HAP-1 (cell line): ENCODE data around the gene EGFL7.

Experiments used
- DNase-seq, 2 experiments: peaks; one replicate each; pipeline ENCODE4 v3.0.0-alpha.2; 2016 to 2020; ENCODE audit warnings: low spot score in 2 of 2
- H3K27me3 ChIP-seq: fragments of 250-450 bp; sonication (Bioruptor Pico); 2 replicates; pipeline ENCODE4 v1.5.1; 2020; ENCODE audit warnings: low read depth, mild to moderate bottlenecking, moderate library complexity
- H3K36me3 ChIP-seq: fragments of 250-450 bp; sonication (Bioruptor Pico); replicated peaks from 2 replicates; pipeline ENCODE4 v1.5.1; 2020; ENCODE audit warnings: mild to moderate bottlenecking
- H3K4me1 ChIP-seq: fragments of 250-450 bp; sonication (Bioruptor Pico); 2 replicates; pipeline ENCODE4 v1.5.1; 2020; ENCODE audit warnings: mild to moderate bottlenecking
- H3K4me3 ChIP-seq: fragments of 250-450 bp; sonication (Bioruptor Pico); 2 replicates; pipeline ENCODE4 v1.5.1; 2020; ENCODE audit warnings: mild to moderate bottlenecking, moderate library complexity
- H3K9me3 ChIP-seq: fragments of 250-450 bp; sonication (Bioruptor Pico); 2 replicates; pipeline ENCODE4 v1.5.1; 2020; ENCODE audit warnings: mild to moderate bottlenecking, moderate library complexity
- in situ Hi-C: fragments of 300-500 bp; cut with MboI; formaldehyde crosslinking; loops from 3 replicates; pipeline ENCODE4 v1.14.3; 2020; ENCODE audit warnings: low sequenced_read_pairs, inconsistent platforms, mixed read lengths

The EGFL7 gene

DNA sequence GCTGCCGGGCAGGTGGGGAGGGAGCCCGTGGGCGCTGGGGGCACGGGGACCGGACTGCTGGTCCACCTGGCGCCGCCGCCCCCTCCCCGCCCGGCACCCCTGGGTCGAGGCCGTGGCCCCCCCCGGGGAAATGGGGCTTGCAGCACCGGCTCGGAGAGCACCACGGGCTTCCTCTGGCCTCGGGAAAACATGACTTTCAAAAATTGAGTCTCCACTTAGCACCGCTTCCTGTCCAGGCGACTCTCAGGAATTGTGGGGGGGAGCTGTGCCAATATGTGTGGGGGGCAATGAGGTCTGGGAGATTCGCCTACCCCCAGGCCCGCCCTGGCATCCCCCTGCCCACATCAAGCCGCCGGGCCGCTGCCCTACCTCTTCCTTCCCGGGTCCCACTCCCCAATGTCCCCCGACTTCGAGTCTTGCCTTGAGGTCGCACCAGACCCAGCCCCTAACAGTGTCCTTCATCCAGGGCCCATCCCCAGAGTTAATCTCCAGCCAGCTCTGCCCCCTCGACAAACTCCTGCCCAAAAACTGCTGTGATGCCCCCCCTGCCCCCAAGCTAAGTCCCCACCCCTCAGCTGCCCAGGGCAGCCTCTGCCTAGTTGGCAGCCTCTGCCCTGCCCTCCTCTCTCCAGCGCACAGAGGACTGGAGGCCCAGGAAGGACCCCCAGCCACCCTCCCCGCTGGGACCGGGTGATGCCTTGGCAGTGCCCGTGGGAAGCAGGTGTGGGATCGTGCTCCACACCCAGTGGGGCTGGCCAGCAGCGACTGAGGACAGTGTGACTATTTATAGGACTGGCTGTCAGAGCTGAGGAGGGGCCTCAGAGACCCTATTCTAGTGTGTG, 3.9 kb downstream of the EGFL7 start:
- no peak for DNase-seq
- Histone ChIP-seq H3K4me3 (peak overlapping the region; percentile 20), H3K4me1 (no peaks in the 10 kb centered on the region), H3K9me3 (no peaks in the 10 kb centered on the region), H3K36me3 (no peaks in the 10 kb centered on the region), H3K27me3 (no peaks in the 10 kb centered on the region)
- in situ Hi-C loops = no loop called here

DNA sequence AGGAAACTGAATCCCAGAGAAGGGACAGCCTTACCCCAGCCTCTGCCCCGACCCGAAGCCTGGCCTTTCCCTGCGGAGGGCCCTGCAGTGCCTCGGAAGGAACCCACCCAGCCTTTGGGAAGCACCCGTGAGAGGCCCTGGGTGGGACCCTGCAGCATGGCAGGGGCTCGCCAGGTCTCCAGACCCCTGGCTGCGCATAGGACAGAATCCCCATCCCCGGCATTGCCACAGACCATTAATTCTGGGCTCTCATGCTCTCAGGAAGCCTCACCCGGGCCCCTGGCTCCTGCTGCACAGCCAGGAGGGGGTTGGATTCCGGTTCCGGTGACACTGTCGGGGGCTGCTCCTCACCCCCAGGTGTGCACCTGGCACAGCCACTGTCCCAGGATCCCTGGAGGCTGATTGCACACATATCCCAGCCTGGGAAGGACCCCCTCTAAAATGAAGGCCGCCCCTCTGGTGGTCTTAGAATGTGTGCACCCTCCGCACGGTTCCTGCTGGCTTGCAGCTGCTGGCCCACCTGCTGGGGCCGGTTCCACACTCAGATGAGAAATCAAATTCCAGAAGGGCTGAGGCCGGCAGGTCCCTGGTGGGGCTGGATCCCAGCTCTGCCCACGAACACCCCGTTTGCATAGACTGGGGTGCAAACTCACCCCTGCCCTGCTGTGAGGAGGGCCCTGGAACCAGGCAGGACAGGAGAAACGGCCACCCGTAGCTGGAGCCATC, 4.7 kb downstream of the EGFL7 start:
- H3K4me1 ChIP-seq = no peaks in the 10 kb centered on the region
- no peak for DNase-seq
- in situ Hi-C loops = no loop called here

DNA sequence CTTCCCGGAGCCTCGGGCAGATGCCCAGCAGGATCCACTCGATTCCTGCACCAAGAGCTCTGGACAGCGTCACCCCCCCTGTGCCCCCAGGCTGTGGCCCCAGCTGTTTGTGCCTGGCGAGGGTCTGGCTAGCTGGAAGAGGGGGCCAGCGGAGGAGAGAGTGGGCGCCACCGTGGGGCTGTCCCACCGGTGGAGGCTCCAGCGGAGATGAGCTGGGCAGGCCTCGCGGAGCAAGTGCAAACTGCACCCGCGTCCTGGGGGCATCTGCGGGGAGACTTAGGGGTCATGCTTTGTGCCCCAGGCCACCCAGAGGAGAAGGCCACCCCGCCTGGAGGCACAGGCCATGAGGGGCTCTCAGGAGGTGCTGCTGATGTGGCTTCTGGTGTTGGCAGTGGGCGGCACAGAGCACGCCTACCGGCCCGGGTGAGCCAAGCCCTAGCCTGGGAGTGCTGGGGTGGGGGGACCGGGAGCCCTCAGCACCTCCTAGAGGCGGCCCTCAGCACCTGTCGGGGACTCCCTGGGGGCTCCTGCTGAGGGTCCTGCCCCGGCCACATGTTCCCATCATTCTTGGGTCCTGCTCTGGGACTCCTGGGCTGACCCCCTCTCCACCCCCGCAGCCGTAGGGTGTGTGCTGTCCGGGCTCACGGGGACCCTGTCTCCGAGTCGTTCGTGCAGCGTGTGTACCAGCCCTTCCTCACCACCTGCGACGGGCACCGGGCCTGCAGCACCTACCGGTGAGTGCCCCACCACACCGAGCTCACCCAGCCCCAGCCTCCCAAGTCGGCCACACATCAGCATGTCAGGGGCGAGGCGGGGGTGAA, 5.4 kb downstream of the EGFL7 start:
- Histone ChIP-seq H3K36me3 (no peaks in the 10 kb centered on the region; the same call in 1 of the 2 replicates), H3K27me3 (no peaks in the 10 kb centered on the region), H3K4me1 (no peaks in the 10 kb centered on the region), H3K9me3 (no peaks in the 10 kb centered on the region), H3K4me3 (no peak overlapping the region)
- no peak for DNase-seq
- in situ Hi-C loops = no loop called here

More for the DNA sequence above, 4.7 kb downstream of the EGFL7 start:
- no peaks in the 10 kb centered on the region for H3K27me3 ChIP-seq
- H3K9me3 ChIP-seq = no peaks in the 10 kb centered on the region
- no peak overlapping the region for H3K4me3 ChIP-seq
- no peaks in the 10 kb centered on the region for H3K36me3 ChIP-seq

DNA sequence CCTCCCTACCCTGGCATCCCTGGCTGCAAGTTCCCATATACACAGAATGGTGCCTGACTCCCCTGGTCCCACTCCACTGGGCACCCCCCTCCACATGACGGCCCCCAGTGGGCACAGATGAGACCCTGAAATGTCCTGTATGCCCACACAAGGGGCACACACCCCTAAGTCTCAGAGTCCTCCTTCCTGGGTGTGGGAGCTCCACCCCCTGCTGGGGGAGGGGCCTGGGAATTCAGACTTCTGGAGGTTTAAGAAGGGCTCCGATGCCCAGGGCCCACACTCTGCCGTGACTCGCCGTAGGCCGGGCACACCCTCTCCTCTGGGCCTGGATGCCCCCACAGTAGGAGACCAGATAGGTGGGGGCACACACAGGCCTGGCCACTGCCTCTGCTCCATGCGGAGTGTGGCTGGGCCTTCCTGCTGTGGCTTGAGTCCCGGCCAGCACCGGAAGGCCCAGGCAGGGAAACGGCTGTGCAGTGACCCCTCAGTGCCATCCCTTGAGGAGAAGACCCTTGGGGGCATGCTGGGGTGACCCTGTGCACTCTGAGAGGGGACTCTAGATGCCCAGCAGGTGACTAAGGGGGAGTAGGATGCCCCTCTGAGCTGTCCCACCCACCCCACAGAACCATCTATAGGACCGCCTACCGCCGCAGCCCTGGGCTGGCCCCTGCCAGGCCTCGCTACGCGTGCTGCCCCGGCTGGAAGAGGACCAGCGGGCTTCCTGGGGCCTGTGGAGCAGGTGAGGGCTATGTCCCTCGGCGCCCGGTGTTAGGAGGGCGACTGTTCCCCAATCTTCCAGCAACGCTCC, 6.5 kb downstream of the EGFL7 start:
- Histone ChIP-seq H3K9me3 (no peaks in the 10 kb centered on the region), H3K27me3 (no peaks in the 10 kb centered on the region), H3K36me3 (peaks cover 1% of the 10 kb centered on the region; the same call in 1 of the 2 replicates), H3K4me3 (no peak overlapping the region), H3K4me1 (no peaks in the 10 kb centered on the region)
- in situ Hi-C loops = no loop called here
- peak in 1 of 2 experiments; percentile 44 for DNase-seq

DNA sequence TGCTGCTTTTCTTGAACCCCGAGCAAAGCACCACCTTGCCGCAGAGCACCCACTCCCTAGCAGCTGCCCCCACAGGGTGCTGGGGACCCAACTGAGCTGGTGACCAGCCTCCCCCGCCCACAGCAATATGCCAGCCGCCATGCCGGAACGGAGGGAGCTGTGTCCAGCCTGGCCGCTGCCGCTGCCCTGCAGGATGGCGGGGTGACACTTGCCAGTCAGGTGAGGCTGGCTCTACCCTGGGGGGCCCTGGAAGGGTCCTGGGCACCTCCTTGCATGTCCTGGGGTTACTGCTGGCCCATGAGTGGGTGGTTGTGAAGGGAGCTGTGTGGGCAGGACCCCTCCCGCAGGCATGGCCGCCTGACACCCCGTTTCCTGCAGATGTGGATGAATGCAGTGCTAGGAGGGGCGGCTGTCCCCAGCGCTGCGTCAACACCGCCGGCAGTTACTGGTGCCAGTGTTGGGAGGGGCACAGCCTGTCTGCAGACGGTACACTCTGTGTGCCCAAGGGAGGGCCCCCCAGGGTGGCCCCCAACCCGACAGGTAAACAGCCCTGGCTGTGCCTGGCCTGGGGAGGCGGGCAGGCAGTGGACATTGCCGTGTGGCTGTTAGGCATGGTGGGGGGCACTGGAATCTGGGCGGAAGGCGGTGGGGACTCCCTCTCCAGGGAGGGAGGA, 7.2 kb downstream of the EGFL7 start:
- DNase-seq = no peak
- H3K36me3 ChIP-seq = peaks cover 9% of the 10 kb centered on the region
- no peaks in the 10 kb centered on the region for H3K27me3 ChIP-seq
- no peaks in the 10 kb centered on the region for H3K9me3 ChIP-seq
- in situ Hi-C loops = no loop called here
- H3K4me1 ChIP-seq = no peaks in the 10 kb centered on the region
- no peak overlapping the region for H3K4me3 ChIP-seq

DNA sequence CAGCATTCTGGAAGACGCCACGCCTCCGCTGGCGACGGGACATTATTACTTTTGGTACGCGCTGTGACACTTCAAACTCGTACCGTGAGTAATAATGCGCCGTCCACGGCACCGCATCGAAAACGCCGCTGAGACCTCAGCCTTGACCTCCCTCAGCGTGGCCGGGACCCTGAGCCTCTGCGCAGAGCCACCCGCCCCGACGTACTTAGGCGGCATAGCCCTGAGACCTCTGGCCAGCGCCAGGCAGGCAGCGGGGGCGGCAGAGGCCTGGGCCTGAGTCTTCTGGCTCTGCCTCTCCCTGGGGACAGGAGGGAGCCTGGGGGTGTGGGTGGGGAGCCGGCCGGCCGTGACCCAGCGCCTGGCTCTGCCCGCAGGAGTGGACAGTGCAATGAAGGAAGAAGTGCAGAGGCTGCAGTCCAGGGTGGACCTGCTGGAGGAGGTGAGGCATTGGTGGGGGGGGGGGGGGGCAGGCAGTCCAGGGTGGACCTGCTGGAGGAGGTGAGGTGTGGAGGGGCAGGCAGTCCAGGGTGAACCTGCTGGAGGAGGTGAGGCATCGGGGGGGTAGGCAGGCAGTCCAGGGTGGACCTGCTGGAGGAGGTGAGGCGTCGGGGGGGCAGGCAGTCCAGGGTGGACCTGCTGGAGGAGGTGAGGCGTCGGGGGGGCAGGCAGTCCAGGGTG, 8.0 kb downstream of the EGFL7 start:
- no peak for DNase-seq
- Histone ChIP-seq H3K27me3 (no peaks in the 10 kb centered on the region), H3K36me3 (peaks cover 10% of the 10 kb centered on the region), H3K4me3 (no peak overlapping the region), H3K9me3 (no peaks in the 10 kb centered on the region), H3K4me1 (no peaks in the 10 kb centered on the region)
- in situ Hi-C loops = no loop called here

DNA sequence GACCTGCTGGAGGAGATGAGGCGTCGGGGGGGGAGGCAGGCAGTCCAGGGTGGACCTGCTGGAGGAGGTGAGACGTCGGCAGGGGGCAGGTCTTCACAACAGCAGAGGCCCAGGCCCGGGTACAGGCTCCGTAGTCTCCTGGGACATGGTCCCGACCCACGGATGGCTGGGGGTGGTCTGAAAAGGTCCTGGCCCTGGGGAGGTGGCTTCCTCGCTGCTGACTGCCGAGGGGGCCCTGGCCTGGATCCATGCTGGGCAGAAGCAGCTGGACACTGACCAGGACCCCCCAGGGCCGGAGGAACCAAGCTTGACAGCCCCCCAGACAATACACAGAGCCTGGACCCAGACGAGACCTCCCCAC, 8.5 kb downstream of the EGFL7 start:
- no peaks in the 10 kb centered on the region for H3K4me1 ChIP-seq
- no peaks in the 10 kb centered on the region for H3K9me3 ChIP-seq
- no peak for DNase-seq

DNA sequence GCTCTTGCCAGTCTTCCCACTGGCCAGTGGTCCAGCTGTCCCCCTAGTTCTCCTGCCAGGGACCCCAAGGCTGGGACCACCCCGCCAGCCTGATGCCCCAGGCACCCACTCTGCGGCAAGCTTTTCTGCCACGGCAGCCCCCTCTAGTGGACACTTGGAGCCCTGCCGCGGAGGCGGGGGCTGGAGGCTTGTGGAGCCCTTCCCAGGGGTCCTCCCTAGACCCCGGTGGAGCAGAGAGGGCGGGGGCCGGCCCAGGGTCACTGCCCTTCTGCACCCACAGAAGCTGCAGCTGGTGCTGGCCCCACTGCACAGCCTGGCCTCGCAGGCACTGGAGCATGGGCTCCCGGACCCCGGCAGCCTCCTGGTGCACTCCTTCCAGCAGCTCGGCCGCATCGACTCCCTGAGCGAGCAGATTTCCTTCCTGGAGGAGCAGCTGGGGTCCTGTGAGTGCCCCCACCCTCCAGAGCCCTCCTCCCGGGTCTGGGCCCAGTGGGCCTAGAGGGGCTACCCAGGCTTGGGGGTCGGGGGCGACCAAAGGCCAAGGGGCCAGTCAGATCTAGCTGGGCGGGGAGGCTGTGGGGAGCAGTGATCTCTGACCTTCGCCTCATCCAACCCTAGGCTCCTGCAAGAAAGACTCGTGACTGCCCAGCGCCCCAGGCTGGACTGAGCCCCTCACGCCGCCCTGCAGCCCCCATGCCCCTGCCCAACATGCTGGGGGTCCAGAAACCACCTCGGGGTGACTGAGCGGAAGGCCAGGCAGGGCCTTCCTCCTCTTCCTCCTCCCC, 9.1 kb downstream of the EGFL7 start:
- peak in 1 of 2 experiments; percentile 78 for DNase-seq
- no peaks in the 10 kb centered on the region for H3K4me1 ChIP-seq
- peaks cover 10% of the 10 kb centered on the region for H3K36me3 ChIP-seq

More for the DNA sequence above, 8.5 kb downstream of the EGFL7 start:
- in situ Hi-C loops = no loop called here
- peaks cover 10% of the 10 kb centered on the region for H3K36me3 ChIP-seq
- H3K4me3 ChIP-seq = no peak overlapping the region
- H3K27me3 ChIP-seq = no peaks in the 10 kb centered on the region

DNA sequence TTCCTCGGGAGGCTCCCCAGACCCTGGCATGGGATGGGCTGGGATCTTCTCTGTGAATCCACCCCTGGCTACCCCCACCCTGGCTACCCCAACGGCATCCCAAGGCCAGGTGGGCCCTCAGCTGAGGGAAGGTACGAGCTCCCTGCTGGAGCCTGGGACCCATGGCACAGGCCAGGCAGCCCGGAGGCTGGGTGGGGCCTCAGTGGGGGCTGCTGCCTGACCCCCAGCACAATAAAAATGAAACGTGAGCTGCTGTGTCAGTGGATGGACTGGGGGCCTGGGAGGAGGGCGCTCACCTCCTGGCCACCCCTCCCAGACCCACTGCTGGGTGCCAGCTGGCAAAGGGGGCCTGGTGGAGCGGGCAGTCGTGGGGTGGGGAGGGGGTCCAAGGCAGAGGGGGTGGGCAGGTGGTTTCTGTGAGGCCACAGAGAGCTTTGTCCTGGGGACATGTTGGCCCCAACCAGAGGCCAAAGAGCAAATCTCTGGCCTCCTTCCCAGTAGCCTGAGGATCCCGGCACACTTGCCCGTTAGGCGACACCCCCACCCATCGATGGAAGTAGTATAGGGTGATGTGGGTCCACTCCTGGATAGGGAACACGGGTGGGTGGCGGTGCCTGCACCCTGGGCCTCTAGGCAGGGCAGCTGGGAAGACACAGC, 9.8 kb downstream of the EGFL7 start:
- no peak overlapping the region for H3K4me3 ChIP-seq
- no peaks in the 10 kb centered on the region for H3K4me1 ChIP-seq
- H3K36me3 ChIP-seq = peaks cover 10% of the 10 kb centered on the region
- in situ Hi-C loops = no loop called here
- H3K27me3 ChIP-seq = no peaks in the 10 kb centered on the region
- DNase-seq = no peak
- no peaks in the 10 kb centered on the region for H3K9me3 ChIP-seq

More for the DNA sequence above, 9.1 kb downstream of the EGFL7 start:
- no peaks in the 10 kb centered on the region for H3K9me3 ChIP-seq
- no peaks in the 10 kb centered on the region for H3K27me3 ChIP-seq
- in situ Hi-C loops = no loop called here
- no peak overlapping the region for H3K4me3 ChIP-seq

DNA sequence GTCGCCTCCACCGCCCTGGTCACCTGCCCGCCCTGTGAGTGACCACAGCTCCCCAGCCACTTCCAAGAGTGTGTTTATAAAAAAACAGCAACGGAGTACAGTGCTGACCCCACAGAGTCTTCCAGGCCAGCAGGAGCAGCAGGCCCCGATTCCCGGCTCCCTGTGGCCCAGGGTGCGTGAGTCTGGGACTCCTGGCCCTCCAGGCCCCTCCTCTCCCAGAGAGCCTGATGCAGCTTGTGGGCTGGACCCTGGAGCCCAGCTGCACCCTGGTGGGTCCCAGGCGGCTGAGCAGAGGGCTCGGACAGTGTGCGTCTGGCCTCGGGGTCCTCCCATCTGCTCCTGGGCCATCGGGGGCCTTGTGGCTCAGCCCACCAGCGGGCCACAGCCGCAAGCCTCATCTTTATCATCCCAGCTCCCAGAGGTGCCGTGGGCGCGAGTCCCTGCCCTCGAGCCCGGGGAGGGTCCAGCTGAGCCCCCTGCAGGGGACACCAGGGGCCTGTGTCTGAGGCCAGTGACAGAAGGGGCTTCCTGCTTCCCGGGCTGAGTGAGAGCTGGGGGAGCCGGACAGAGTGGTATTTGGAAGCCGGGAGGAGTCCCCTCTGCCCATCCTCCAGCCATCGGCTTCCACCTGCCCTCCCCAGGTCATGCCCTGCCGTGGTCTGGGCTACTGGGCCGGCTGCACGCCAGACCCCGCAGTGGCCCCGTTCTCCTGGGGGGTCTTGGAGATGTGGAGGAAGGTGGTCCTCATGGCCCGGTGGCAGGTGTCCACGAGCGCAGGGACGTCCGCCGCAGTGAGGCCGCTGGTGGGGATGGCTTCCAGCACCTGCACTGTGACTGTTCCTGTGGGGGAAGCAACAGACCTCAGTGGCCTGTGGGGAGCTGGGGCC, 10.6 kb downstream of the EGFL7 start:
- no peak for DNase-seq
- in situ Hi-C loops = no loop called here
- H3K9me3 ChIP-seq = no peaks in the 10 kb centered on the region
- H3K4me3 ChIP-seq = no peak overlapping the region
- no peaks in the 10 kb centered on the region for H3K4me1 ChIP-seq
- no peaks in the 10 kb centered on the region for H3K27me3 ChIP-seq
- H3K36me3 ChIP-seq = peaks cover 10% of the 10 kb centered on the region
